ENCODE measurements around the gene IRS1.
"Not testable (repeated sequence)": the region's sequence is repeated elsewhere in the genome, so short reads cannot be mapped to it uniquely, and the experiment has no call there.

The IRS1 gene

GRCh38 chr2:226799211-226799975 lies at the start of gene IRS1:
IRS1 (minus strand) TSS chr2:226799820; CDS start chr2:226798738, 1,082 bp downstream.
- DNase-seq (ENCODE audit: low read depth): peak; percentile 31

GRCh38 chr2:226849349-226849748 lies 49.7 kb upstream of the IRS1 start:
- no peak for DNase-seq (ENCODE audit: low read depth)

GRCh38 chr2:226847511-226847910 lies 47.9 kb upstream of the IRS1 start:
- no peak for DNase-seq (ENCODE audit: low read depth)

GRCh38 chr2:226847090-226847489 lies 47.5 kb upstream of the IRS1 start:
- no peak for DNase-seq (ENCODE audit: low read depth)

- DNase-seq (ENCODE audit: low read depth): no peak
Measured at GRCh38 chr2:226845386-226846116, 45.9 kb upstream of the IRS1 start.

GRCh38 chr2:226843001-226843400 lies 43.4 kb upstream of the IRS1 start:
- not testable (repeated sequence) for DNase-seq (ENCODE audit: low read depth)

GRCh38 chr2:226839951-226840350 lies 40.3 kb upstream of the IRS1 start:
- no peak for DNase-seq (ENCODE audit: low read depth)

GRCh38 chr2:226839161-226839560 lies 39.5 kb upstream of the IRS1 start:
- DNase-seq (ENCODE audit: low read depth): no peak

- DNase-seq (ENCODE audit: low read depth): no peak
Measured at GRCh38 chr2:226838722-226839121, 39.1 kb upstream of the IRS1 start.

GRCh38 chr2:226837787-226838603 lies 38.4 kb upstream of the IRS1 start:
- no peak for DNase-seq (ENCODE audit: low read depth)

- no peak for DNase-seq (ENCODE audit: low read depth)
Measured at GRCh38 chr2:226837334-226837733, 37.7 kb upstream of the IRS1 start.

- DNase-seq (ENCODE audit: low read depth): no peak
Measured at GRCh38 chr2:226836548-226836885, 36.9 kb upstream of the IRS1 start.

- peak; percentile 67 for DNase-seq (ENCODE audit: low read depth)
Measured at GRCh38 chr2:226835796-226836547, 36.4 kb upstream of the IRS1 start, which contains the start of gene RHBDD1. RHBDD1 (plus strand) TSS chr2:226836054; CDS start chr2:226864694, 28,640 bp downstream.

GRCh38 chr2:226835420-226835795 lies 35.8 kb upstream of the IRS1 start:
- DNase-seq (ENCODE audit: low read depth): peak; percentile 20

- DNase-seq (ENCODE audit: low read depth): not testable (repeated sequence)
Measured at GRCh38 chr2:226834880-226835279, 35.3 kb upstream of the IRS1 start.

- DNase-seq (ENCODE audit: low read depth): no peak
Measured at GRCh38 chr2:226832061-226832460, 32.4 kb upstream of the IRS1 start.

GRCh38 chr2:226831266-226831665 lies 31.6 kb upstream of the IRS1 start:
- DNase-seq (ENCODE audit: low read depth): no peak

GRCh38 chr2:226829721-226830631 lies 30.4 kb upstream of the IRS1 start:
- DNase-seq (ENCODE audit: low read depth): no peak

- DNase-seq (ENCODE audit: low read depth): no peak
Measured at GRCh38 chr2:226828191-226828590, 28.6 kb upstream of the IRS1 start.

- DNase-seq (ENCODE audit: low read depth): no peak
Measured at GRCh38 chr2:226825056-226825455, 25.4 kb upstream of the IRS1 start.

GRCh38 chr2:226818930-226819329 lies 19.3 kb upstream of the IRS1 start:
- no peak for DNase-seq (ENCODE audit: low read depth)

All from HS-27A (cell line).